Activated naive CD8-positive, alpha-beta T cell treated with anti-CD3 and anti-CD28 coated beads, Interleukin-2, amount 50 U/mL, for 24 hours (primary cell): ENCODE measurements around the gene TRAPPC3L.

ENCODE experiments used
- ATAC-seq: fragments of 150-1000 bp; cut with Tn5 transposase; one replicate; pipeline ENCODE4 v1.10.0; 2021
- DNase-seq: peaks from one replicate; pipeline ENCODE4 v3.0.0; 2021
- H3K27ac Mint-ChIP-seq: one replicate; pipeline ENCODE4 v1.8.0; 2021; ENCODE audit warnings: mild to moderate bottlenecking, mixed read lengths
- H3K27me3 Mint-ChIP-seq: one replicate; pipeline ENCODE4 v1.8.0; 2021; ENCODE audit warnings: mixed read lengths
- H3K36me3 Mint-ChIP-seq: one replicate; pipeline ENCODE4 v1.8.0; 2021; ENCODE audit warnings: low read depth, mixed read lengths
- H3K4me1 Mint-ChIP-seq: one replicate; pipeline ENCODE4 v1.8.0; 2021; ENCODE audit warnings: mixed read lengths
- H3K4me3 Mint-ChIP-seq: one replicate; pipeline ENCODE4 v1.8.0; 2021; ENCODE audit warnings: mild to moderate bottlenecking, moderate library complexity, mixed read lengths
- H3K9me3 Mint-ChIP-seq: one replicate; pipeline ENCODE4 v1.8.0; 2021; ENCODE audit warnings: mixed read lengths

TRAPPC3L gene

DNA sequence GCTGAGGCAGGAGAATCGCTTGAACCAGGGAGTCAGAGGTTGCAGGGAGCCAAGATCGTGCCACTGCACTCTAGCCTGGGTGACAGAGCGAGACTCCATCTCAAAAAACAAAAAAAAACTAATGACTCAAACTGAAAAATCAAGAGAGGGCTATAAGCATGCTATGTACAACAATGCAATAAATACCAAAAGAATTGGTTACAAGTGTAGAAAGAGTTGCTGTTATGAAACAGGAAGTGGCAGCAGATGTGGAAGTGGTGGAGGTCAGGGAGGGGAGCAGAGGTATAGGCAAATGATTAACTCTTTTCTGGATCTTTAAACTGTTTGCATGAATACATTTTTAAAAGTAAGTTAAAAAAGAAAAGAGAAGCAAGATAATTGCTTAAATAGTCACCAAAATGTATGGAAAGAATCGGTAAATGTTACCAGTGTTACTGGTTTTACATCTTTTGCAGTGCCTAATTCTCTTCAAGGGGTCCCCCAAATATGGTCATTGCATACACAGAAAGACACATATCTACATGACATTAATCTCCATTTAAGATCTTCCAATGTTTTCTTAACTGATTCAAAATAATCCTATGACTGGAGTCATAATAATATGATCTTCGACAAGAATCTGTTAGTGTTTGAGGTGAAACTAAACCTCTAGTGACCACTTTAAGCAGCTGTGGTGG, 69.3 kb downstream of the TRAPPC3L start:
- Mint-ChIP-seq H3K27me3 (no peaks in the 10 kb centered on the region), H3K27ac (peak overlapping the region; percentile 21), H3K4me1 (peaks cover 22% of the 10 kb centered on the region), H3K36me3 (no peaks in the 10 kb centered on the region), H3K9me3 (no peaks in the 10 kb centered on the region), H3K4me3 (no peak overlapping the region)
- peak; percentile 73 for ATAC-seq
- no peak for DNase-seq

GRCh38 chr6:116475141-116475540, 70.3 kb downstream of the TRAPPC3L start:
- ATAC-seq: no peak
- H3K9me3 Mint-ChIP-seq: no peaks in the 10 kb centered on the region
- H3K27ac Mint-ChIP-seq: no peak overlapping the region
- H3K27me3 Mint-ChIP-seq: no peaks in the 10 kb centered on the region
- H3K4me1 Mint-ChIP-seq: peaks cover 22% of the 10 kb centered on the region
- no peaks in the 10 kb centered on the region for H3K36me3 Mint-ChIP-seq
- no peak for DNase-seq
- H3K4me3 Mint-ChIP-seq: no peak overlapping the region

DNA sequence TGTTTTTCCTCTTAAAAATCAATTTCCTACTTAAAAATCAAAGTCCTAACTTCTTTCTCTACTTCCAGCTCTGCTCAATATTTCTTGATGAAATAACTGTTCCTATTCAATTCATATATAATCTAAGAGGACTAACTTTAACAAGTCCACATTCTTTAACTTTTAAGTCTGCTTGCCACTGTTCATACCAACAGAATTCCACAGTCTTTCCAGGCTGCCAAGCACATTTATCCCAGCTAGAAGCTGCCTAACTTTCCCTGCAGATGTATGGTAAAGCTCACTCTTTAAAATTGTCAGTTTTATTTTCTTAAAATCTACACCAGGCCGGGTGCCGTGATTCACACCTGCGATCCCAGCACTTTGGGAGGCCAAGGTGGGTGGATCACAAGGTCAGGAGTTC, 72.8 kb downstream of the TRAPPC3L start:
- Mint-ChIP-seq H3K4me1 (peaks cover 22% of the 10 kb centered on the region), H3K27me3 (no peaks in the 10 kb centered on the region), H3K36me3 (no peaks in the 10 kb centered on the region), H3K4me3 (no peak overlapping the region), H3K27ac (no peak overlapping the region), H3K9me3 (no peaks in the 10 kb centered on the region)
- ATAC-seq: no peak
- DNase-seq: no peak

DNA sequence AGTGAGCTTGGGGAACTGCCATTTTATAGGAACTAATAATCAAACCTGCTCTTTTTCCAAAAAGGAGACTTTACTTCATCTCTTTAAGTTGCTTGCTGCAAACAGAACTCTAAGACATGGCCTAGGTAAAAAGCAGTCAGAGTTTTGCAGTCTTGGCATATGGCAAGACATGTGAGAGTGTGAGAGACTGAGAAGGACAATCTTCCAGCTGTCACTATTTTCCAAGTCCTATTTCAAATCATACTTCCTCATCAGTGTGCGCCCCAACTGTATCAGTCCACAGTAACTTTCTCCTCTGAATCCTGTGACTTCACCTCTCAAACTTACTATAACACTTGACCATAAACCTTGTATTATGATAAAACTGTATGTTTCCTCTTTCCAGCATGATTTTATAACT, 74.0 kb downstream of the TRAPPC3L start:
- no peaks in the 10 kb centered on the region for H3K9me3 Mint-ChIP-seq
- ATAC-seq (no peak), DNase-seq (no peak)
- H3K27me3 Mint-ChIP-seq: no peaks in the 10 kb centered on the region
- no peaks in the 10 kb centered on the region for H3K36me3 Mint-ChIP-seq
- no peak overlapping the region for H3K4me3 Mint-ChIP-seq
- peaks cover 22% of the 10 kb centered on the region for H3K4me1 Mint-ChIP-seq
- no peak overlapping the region for H3K27ac Mint-ChIP-seq

GRCh38 chr6:116468293-116468692, 77.2 kb downstream of the TRAPPC3L start:
- H3K4me3 Mint-ChIP-seq: no peak overlapping the region
- peaks cover 12% of the 10 kb centered on the region for H3K27me3 Mint-ChIP-seq
- H3K36me3 Mint-ChIP-seq: no peaks in the 10 kb centered on the region
- H3K4me1 Mint-ChIP-seq: peaks cover 9% of the 10 kb centered on the region
- H3K27ac Mint-ChIP-seq: no peak overlapping the region
- ATAC-seq (no peak), DNase-seq (no peak)
- H3K9me3 Mint-ChIP-seq: no peaks in the 10 kb centered on the region

DNA sequence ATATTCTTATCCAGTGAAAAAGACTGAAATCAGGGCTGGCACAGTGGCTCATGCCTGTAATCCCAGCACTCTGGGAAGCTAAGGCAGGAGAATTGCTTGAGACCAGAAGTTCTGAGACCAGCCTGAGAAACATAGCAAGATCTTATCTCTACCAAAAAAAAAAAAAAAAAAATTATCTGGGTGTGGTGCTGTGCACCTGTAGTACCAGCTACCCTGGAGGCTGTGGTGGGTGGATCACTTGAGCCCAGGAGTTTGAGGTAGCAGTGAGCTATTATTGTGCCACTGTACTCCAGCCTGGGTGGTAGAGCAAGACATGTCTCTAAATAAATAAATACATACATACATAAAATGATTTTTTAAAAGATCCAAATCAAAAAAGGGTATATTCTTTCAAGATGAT, 78.0 kb downstream of the TRAPPC3L start:
- DNase-seq (no peak), ATAC-seq (no peak)
- Mint-ChIP-seq H3K36me3 (no peaks in the 10 kb centered on the region), H3K4me1 (peaks cover 16% of the 10 kb centered on the region), H3K9me3 (no peaks in the 10 kb centered on the region), H3K4me3 (no peak overlapping the region), H3K27me3 (peaks cover 19% of the 10 kb centered on the region), H3K27ac (no peak overlapping the region)

GRCh38 chr6:116467096-116467495, 78.4 kb downstream of the TRAPPC3L start:
- DNase-seq (no peak), ATAC-seq (no peak)
- Mint-ChIP-seq H3K27me3 (peaks cover 22% of the 10 kb centered on the region), H3K9me3 (no peaks in the 10 kb centered on the region), H3K4me1 (peaks cover 17% of the 10 kb centered on the region), H3K4me3 (no peak overlapping the region), H3K27ac (no peak overlapping the region), H3K36me3 (no peaks in the 10 kb centered on the region)

DNA sequence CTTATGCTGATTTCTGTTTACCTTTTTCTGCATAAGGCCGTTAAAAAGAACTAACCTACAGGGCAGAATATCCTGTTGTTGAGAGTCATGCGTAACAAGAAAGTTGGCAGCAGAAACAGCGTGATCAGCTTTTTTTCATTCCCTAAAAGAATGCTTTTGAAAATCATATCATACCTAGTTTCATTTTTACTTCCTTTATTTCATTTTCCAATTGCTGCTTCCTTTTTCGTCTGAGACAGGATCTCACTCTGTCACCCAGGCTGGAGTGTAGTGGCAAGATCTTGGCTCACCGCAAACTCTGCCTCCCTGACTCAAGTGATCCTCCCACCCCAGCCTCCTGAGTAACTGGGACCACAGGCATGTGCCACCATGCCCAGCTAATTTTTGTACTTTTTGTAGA, 80.2 kb downstream of the TRAPPC3L start:
- DNase-seq (no peak), ATAC-seq (peak; percentile 12)
- no peaks in the 10 kb centered on the region for H3K36me3 Mint-ChIP-seq
- H3K27ac Mint-ChIP-seq: no peak overlapping the region
- H3K27me3 Mint-ChIP-seq: peaks cover 35% of the 10 kb centered on the region
- H3K4me3 Mint-ChIP-seq: no peak overlapping the region
- H3K4me1 Mint-ChIP-seq: peaks cover 27% of the 10 kb centered on the region
- H3K9me3 Mint-ChIP-seq: no peaks in the 10 kb centered on the region

DNA sequence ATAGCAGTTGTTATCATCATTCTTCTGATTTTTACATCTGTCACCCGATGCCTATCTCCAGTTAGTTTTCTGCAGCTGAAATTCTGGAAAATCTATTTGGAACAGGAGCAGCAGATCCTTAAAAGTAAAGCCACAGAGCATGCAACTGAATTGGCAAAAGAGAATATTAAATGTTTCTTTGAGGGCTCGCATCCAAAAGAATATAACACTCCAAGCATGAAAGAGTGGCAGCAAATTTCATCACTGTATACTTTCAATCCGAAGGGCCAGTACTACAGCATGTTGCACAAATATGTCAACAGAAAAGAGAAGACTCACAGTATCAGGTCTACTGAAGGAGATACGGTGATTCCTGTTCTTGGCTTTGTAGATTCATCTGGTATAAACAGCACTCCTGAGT, 82.2 kb downstream of the TRAPPC3L start:
- Mint-ChIP-seq H3K27ac (no peak overlapping the region), H3K4me3 (no peak overlapping the region), H3K36me3 (no peaks in the 10 kb centered on the region), H3K4me1 (peaks cover 27% of the 10 kb centered on the region), H3K27me3 (peaks cover 43% of the 10 kb centered on the region), H3K9me3 (no peaks in the 10 kb centered on the region)
- no peak for DNase-seq
- ATAC-seq: no peak

- ATAC-seq (peak; percentile 91), DNase-seq (peak; percentile 52)
- H3K4me3 Mint-ChIP-seq: peak overlapping the region; percentile 64
- no peaks in the 10 kb centered on the region for H3K36me3 Mint-ChIP-seq
- H3K9me3 Mint-ChIP-seq: no peaks in the 10 kb centered on the region
- peaks cover 25% of the 10 kb centered on the region for H3K4me1 Mint-ChIP-seq
- peaks cover 43% of the 10 kb centered on the region for H3K27me3 Mint-ChIP-seq
- H3K27ac Mint-ChIP-seq: peak overlapping the region; percentile 25
Observed at GRCh38 chr6:116461932-116462885, 83.3 kb downstream of the TRAPPC3L start.

DNA sequence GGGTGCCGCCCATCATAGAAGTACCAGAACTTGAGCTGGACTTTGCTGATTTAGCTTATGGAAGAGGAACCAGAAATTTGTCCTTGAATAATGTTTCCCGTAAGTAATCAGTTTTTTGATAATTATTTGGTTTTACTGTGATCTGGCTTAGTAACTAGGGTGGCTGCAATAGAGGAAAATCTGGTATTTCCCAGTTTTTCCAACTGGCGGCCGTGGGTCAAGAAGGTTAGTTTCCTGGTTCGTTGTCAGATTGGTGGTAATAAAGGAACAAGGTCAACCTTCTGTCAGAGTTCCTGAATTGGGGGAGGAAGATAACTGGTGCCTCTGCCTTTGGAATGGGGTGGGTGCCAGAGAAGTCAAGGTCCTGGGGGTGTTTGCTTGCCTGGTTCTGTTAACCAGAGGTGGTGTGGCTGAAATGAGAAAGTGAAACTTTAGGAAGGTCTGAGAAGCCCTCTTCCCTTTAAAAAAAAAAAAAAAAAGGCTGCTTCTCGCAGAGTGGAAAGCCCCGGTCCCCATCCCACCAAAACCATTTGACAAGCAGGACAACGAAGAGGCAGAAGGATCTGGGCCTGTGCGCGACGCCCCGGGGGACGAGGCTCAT, 84.1 kb downstream of the TRAPPC3L start, which contains the start of gene CALHM6:
CALHM6 (plus strand) TSS at position 45 of the 601 bp plus-strand sequence; CDS start at position 600, 555 bp downstream.
- Mint-ChIP-seq H3K9me3 (no peaks in the 10 kb centered on the region), H3K27ac (peak within 1 kb of the TSS; percentile 14)

GRCh38 chr6:116459927-116460326, 85.6 kb downstream of the TRAPPC3L start:
- no peak overlapping the region for H3K4me3 Mint-ChIP-seq
- H3K27ac Mint-ChIP-seq: no peak overlapping the region
- H3K27me3 Mint-ChIP-seq: peaks cover 38% of the 10 kb centered on the region
- H3K4me1 Mint-ChIP-seq: peaks cover 24% of the 10 kb centered on the region
- DNase-seq (no peak), ATAC-seq (no peak)
- H3K9me3 Mint-ChIP-seq: no peaks in the 10 kb centered on the region
- H3K36me3 Mint-ChIP-seq: no peaks in the 10 kb centered on the region

More for the DNA sequence above, 84.1 kb downstream of the TRAPPC3L start, which contains the start of gene CALHM6:
- peaks cover 24% of the 10 kb centered on the region for H3K4me1 Mint-ChIP-seq
- DNase-seq (no peak), ATAC-seq (peak; percentile 16)
- H3K27me3 Mint-ChIP-seq: peaks cover 43% of the 10 kb centered on the region
- peak within 1 kb of the TSS; percentile 64 for H3K4me3 Mint-ChIP-seq
- no peaks in the 10 kb centered on the region for H3K36me3 Mint-ChIP-seq

DNA sequence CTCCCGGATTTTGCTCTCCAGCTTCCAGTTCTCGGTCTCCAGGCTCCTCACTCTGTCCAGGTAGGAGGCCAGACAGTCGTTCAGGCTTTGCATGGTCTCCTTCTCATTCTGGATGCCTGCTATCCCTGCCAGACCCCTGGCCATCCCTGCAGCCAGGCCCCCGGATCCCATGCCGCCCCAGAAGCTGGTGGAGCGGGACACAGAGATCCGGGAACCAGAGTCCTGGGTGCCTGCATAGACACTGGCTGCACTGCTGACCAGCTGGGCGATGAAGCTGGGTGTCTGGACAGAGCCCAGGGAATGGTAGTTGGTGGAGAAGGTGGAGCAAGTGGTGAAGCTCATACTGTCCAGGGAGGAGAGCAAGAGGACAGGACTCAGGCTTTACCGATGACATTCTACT, 87.2 kb downstream of the TRAPPC3L start:
- DNase-seq: no peak
- peaks cover 34% of the 10 kb centered on the region for H3K27me3 Mint-ChIP-seq
- H3K9me3 Mint-ChIP-seq: no peaks in the 10 kb centered on the region
- H3K27ac Mint-ChIP-seq: no peak overlapping the region
- peaks cover 18% of the 10 kb centered on the region for H3K4me1 Mint-ChIP-seq
- ATAC-seq: no peak
- H3K4me3 Mint-ChIP-seq: no peak overlapping the region
- H3K36me3 Mint-ChIP-seq: no peaks in the 10 kb centered on the region

DNA sequence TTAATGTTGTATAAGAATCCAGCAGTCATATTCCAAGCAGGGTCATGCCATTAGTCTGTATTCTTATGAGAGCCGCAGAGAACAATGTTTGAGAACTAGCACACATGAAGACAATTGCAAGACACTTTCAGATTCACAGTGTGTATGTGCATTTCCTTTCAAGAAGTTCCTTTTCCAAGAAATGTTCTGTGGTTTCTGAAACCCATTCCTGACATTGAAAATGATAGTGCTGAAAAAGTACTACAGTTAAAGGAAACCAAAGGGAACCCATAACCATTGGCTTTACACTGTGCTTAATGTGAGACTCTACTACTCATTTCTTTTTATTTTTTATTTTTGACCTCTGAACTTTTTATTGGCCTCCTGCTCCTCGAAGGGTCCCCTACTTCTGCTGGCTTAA, 88.6 kb downstream of the TRAPPC3L start:
- no peak for DNase-seq
- H3K4me1 Mint-ChIP-seq: peaks cover 10% of the 10 kb centered on the region

More for the DNA sequence above, 88.6 kb downstream of the TRAPPC3L start:
- no peaks in the 10 kb centered on the region for H3K9me3 Mint-ChIP-seq
- H3K36me3 Mint-ChIP-seq: no peaks in the 10 kb centered on the region
- no peak overlapping the region for H3K4me3 Mint-ChIP-seq
- no peak for ATAC-seq
- peaks cover 25% of the 10 kb centered on the region for H3K27me3 Mint-ChIP-seq
- no peak overlapping the region for H3K27ac Mint-ChIP-seq
